DMS153 (cell line): ENCODE results near the gene CTNNB1.

Source experiments
- DNase-seq: peaks from one replicate; lab custom pipeline; 2025; lab: John Stamatoyannopoulos, UW

The CTNNB1 gene

DNA sequence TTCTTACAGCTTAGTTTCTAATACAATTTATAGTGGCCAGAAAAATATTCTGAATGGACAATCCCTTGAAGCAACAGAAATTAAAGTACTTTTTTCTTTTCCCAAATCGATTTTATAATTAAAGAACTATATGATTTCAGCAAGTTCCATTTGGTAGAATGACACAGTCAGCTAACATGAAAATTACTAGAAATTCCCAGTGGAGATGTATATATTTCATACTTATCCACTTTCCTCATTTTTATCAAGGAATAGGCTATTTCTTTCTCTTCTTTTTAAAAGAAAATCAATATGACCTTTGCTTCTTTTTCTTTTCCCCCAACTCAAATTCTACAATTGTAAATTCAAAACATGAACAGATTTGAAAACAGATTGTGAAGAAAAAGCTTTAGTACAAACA is 6.4 kb upstream of the CTNNB1 start:
- no peak for DNase-seq

GRCh38 chr3:41193794-41194539 is 5.3 kb upstream of the CTNNB1 start:
- DNase-seq = no peak

- DNase-seq = no peak
These were observed 4.6 kb upstream of the CTNNB1 start for GRCh38 chr3:41194701-41195100.

DNA sequence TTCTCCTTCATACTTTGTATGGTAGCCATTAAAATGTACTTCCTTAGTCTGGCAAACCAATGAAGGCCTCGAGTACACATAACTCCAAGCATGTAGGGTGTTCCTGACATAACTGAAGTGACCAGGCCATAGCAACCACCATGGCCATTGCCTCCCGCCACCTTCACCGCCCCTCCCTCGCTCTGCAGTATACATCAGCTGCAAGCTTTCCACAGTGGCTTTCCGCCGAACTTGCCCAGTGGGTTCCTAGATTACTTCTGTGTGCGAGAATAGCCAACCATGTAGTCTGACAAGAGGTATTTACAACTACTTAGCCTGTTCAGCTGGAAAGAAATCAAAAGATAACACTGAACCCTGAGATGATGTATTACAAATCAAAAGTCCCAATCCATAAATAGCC is 3.4 kb upstream of the CTNNB1 start:
- no peak for DNase-seq

DNA sequence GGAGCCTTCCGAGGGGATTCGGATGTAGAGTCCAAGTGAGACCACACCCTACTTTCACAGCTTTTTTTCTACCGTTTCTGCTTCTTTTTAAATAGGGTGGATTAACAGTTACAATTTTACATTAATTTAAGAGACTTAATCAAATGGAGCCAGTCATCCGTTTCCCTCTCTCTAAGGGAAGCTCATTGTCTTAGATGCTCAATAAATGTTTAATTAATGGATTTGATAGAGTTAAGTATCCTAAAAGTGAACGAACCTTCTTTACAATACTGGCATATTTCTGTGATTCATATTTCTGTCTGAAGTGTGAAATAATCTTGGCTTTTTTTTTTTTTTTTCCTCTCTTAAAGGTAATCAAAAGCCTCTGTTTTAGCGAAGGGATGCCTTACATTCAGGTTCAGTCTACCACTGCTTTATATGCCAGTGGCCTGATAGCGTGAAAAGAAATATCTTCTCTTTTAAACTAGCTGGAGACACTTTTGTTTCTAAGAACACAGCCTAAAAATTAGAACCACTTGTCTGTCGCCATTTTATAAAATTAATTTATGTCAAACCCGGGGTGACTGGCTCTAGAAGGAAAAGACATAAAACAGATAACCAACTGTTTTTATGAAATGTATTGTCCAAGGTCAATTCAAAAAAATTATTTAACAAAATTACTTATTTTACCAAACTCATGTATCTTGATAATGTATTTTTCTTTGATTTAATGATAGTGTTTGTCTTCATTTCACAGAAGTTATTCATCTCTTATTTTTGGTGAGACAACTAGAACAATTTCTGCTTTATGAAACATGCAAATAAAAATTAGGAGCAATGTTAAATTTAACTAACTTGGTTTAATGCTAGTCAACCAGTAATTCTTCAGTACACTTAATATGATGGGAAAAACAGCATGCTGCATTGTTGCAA is 2.5 kb upstream of the CTNNB1 start:
- no peak for DNase-seq

DNA sequence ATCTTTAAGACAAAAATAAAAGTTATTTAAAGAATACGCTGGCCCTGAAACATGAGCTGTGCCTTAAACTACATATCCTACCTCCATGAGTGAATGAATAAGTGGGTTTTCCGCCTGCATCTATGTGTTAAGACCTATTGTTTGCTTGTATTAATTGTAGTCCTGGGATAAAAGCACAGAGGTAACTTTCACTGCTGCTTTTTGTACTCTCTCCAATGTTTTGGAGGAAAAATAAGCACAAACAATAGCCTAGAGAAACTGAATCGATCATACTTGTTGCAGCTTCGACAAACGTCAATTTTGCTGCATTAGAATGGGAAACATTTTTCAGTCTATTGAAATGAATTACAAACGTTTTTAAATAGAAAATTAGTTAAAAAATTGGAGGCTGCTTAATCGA is 1.3 kb upstream of the CTNNB1 start:
- no peak for DNase-seq

DNA sequence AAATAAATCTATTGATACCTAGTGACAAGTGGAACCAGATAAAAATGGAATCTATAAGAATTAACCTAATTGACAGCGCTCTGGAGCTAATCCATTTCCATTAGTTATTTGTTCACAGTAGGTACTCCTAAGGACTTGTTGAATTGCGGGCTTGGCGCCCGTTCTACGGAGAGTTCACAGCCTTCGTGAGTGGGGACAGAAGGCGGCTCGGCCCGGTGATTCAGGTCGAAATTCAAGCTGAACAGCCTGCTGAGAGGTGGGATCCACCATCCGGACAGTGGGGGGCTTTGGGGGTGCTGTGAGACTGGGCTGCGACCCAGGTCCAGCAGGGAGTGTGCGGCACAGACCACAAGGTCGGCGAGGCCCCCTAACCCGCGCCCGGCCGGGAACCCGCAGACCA is 779 bp upstream of the CTNNB1 start:
- no peak for DNase-seq

DNA sequence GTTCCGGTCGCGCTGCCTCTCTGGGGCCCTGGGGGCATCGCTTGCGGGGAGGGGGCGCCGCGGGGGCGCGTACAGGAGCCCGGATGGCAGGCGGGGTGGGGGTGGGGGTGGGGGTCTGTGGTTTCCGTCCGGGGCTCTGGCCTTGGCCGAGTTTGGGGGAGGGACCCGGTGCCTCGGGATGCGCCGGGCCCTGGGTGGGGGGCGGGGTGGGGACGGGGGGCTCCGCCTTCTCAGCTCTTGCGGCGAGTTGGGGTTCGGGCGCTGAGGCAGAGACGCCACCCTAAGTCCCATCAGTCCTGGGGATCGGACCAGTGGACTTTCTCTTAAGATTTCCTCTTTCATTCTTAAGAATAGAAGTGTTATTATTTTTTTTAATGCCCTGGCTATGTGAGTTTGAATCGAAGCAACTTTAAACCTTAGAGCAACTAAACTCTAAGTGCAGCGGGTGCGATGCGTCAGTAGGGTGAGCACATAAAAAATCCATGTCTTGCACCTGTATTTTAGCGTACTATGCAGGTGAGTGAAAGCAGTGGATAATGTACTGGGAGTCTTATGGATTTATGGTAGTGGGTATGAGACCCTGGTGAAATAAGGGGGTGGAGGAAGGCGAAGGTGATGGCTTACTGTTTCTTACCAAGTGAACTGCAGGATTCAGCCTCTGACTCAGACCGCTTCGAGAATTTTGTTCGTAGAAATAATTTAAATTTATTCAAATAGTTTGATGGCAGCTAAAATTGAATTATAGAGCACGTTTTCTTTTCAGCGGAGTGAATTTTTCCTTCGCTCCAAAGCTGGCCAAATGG is 762 bp downstream of the CTNNB1 start:
- DNase-seq = no peak

DNA sequence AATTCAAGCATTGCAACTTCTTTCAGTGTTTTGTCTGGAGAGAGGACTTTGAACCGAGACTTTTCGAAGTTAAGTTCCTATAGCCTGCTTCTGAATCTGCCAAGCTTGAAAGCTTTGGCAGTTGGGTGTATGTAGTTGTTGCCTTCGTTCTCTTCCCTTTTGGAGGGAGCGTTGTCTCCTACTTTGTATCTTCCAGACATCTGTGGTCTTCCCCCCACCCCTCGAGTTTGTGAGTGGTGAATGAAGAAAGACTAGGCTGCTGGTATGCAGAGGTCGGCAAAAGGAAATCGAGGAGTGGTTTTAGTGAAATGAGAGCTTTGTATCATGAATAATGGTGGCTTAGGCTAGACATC is 1.3 kb downstream of the CTNNB1 start:
- no peak for DNase-seq

DNA sequence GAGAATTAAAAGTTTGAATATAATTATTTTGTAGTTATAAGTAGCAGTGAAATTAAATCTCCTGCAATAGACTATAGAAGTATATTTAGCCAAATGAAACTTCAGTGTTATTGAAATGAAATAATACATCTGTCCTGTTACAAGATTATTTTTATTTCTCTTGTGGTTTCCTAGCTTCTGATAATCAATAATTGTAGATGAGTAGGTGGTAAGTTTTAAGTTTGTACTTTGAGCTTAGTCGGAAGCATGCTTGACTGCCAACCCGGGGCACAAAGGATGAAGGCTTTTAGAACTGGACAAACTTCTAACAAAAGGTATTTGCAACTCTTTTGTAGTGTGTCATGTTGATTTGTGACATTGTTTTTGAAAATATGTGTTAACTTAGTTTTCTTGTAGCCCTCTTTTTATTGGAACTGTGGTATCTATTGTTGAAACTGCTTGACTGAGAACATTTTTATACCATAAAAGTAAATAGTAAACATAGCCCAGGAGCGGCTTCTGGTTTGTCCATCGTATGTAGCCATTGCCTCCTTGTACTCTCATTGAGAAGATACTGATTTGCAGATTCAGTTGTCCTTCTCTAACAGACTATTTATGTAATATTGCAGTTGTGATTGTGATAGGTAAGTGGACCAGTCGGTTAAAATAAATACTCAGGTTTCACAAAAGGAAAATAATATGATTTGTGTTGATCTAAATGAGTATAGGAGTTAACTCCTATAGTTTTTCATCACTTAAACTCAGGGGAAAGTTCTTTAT is 2.9 kb downstream of the CTNNB1 start:
- DNase-seq = no peak

DNA sequence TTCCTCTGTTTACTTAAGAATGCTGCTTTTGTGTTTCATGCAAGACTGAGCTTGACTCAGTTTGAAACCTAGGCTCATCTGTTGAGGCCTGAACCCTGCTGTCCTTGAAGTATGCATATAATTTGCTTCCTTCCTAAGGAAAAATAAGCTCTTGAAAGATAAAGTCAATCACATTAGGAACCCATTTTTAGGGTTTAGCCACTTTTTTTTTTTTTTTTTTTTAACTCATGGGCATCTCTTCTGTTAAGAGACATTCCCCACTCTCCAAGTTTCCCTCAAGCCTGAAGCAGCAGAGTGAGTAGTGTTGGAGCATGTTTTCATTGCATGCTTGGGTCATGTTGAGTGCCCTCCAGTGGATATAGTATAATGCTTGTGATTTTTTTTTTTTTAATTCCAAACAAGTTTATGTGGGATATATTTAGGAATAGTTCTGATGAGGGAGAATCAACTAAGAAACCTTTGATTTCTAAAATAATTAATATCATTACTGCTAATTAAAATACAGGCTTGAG is 3.6 kb downstream of the CTNNB1 start:
- no peak for DNase-seq

DNA sequence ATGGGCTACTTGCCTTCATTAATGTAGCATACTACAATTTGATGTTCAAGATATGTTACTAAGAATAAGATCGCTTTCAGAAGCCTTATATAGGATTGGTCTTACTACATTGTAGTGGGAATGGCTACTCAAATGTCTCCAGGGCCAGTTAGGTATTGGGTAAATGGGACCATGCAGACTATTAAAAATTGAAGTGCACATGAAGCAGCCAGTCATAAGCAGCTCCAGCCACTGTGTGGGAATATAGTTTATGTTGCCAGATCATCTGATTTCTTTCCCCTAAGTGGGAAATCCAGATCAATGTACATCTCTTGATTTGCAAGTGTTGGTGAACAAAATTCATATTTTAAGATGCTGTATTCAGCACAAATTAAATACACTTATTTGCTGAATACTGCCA is 5.1 kb downstream of the CTNNB1 start:
- no peak for DNase-seq

DNA sequence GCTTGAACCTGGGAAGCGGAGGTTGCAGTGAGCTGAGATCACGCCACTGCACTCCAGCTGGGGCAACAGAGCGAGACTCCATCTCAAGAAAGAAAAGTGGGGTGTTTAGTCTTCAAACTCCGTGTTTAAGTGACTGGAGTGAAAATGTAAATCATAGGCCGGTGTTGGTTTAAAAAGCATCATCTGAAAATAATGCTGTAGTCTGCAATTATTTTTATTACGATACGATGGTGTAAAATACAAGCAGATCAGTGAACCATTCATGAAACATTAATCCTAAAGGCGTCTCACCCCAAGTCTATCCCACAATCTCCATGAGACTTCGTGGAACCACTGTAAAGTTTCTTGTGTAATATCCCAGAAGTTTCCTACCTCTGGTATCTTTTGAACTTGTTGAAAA is 6.3 kb downstream of the CTNNB1 start:
- no peak for DNase-seq

DNA sequence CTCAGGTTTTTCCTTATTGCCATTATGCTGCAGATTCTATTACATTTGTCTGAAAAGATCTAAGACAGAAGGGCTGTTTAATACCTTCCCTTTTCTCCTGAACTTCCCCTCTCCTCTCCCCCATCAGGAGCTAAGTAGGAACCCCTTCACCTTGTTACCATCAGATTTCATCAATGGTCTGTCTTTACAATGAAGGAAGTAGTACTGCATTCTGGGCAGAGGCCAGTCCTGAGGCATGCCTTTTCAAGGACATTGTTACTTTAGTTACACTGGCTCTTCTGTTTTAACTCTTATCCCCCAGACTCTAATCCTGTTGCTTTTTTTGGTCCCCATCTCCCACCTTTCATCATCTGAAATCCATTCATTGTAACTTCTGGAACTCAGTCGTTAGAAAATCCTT is 8.1 kb downstream of the CTNNB1 start:
- DNase-seq = no peak

GRCh38 chr3:41208507-41209220 is 9.4 kb downstream of the CTNNB1 start:
- no peak for DNase-seq

- DNase-seq = no peak
These were observed 10.3 kb downstream of the CTNNB1 start for GRCh38 chr3:41209646-41210045.

GRCh38 chr3:41210966-41211365 is 11.7 kb downstream of the CTNNB1 start:
- DNase-seq = no peak

GRCh38 chr3:41212088-41212487 is 12.8 kb downstream of the CTNNB1 start:
- DNase-seq = no peak

DNA sequence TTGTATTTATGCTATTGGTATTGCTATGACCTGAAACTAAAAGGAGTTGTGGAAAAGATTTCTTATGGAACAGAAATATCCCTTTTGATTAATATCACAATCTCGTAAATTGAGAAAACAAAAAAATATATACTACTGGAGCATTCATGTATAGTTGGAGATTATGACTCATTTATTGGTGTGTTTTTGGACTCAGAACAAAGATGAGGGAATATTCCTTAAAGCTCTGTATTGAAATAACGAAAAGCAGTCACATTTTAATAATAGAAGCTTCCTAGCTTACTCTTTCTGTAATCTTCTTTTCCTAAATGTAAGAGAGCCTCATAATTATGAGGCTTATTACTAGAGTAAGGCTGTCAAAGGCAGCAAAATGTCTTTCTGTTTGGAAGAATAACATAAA is 14.3 kb downstream of the CTNNB1 start:
- DNase-seq = no peak

DNA sequence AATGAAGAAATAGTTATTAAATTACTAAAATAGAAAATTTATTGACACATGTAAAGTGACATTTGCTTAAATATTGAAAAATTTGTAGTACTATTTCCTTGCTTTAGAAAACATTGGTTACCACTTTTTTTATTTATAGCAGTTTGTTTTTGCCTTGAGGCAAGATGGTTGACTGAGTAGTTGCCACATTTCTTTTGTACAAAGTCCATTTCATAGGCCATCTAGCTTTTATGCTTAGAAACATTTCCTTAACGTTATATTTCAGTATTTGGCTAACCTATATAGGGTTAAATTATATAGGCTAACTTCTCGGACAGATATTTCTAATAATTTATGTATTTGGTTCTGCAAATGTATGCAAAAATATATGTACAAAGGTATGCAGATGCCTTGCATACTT is 17.1 kb downstream of the CTNNB1 start:
- no peak for DNase-seq

- DNase-seq = no peak
These were observed 17.7 kb downstream of the CTNNB1 start for GRCh38 chr3:41216993-41217392.
